Heart left ventricle (tissue), 13 donors: ENCODE results near the gene KIF26A.

Experiments
- POLR2A ChIP-seq, 2 donors: fragments of 450-650 bp; IDR thresholded peaks; one replicate each; pipeline ENCODE4 v1.6.1; 2017; ENCODE audit warnings: antibody characterized with exemption in 2 of 2, mild to moderate bottlenecking in 2 of 2, moderate library complexity in 2 of 2
- TF ChIP-seq, protein P1 (sequence below), 12 donors: fragments of 200-600 bp; sonication (generic) in 4 of 12; IDR thresholded peaks; one replicate each; pipeline versions ENCODE4 v1.5.0 to v1.8.0; 2018 to 2022; ENCODE audit warnings: antibody characterized with exemption in 12 of 12, mild to moderate bottlenecking in 5 of 12
- donor health status: ischemic (EF 13 %, LVEDD 7.1; RV severe dilation, severe dysfunction).
- donor health status: DM: no; HTN: yes; CAD: no.
- donor health status: DM: no; HTN: no; CAD: no.
- donor health status: ischemic (EF 25% LVEDD 6.9; RV normal size, moderate dysfunction).
- donor health status: ischemic (EF 25% LVEDD 5.7; RV mildly dilated, moderate dysfunction).
- donor health status: ischemic (EF 35%, LVEDD 5.7; RV mildly dilated, moderate dysfunction).
- donor health status: nonischemic (EF 11% LVEDD 7.7; RV severe dilation, severe dysfunction).
- donor health status: DM: yes; HTN: yes; CAD: no.
- donor health status: PGD.
- donor health status: ischemic (EF 29% LVEDD 5.4; RV normal size, mild dysfunction).
- donor health status: nonischemic (EF 23%, LVEDD 6.1; RV moderate dilation, normal function).

DNA sequence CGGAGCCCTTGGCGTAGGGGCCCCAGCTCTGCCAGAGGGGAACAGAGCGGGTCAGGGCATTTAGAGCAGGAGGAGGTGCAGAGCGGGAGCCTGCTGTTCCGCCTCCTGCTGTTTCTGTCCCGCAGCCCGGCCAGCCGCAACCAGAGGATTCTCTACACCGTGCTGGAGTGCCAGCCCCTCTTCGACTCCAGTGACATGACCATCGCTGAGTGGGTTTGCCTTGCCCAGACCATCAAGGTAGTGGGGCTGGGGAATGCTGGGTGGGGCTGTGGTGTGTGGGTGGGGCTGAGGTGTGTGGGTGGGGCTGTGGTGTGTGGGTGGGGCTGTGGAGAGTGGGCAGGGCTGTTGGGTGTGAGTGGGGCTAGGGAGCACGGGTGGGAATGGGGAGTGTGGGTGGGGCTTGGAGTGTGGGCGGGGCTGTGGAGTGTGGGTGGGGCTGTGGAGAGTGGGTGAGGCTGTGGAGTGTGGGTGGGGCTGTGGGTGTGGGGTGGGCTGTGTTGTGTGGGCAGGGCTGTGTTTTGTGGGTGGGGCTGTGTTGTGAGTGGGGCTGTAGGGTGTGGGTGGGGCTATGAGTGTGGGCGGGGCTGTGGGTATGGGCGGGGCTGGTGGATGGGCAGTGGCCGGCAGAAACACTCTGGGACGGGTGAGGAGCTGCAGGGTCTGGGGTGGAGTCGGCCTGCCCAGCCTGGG is 44.9 kb upstream of the KIF26A start:
- TF ChIP-seq, protein P1, sequence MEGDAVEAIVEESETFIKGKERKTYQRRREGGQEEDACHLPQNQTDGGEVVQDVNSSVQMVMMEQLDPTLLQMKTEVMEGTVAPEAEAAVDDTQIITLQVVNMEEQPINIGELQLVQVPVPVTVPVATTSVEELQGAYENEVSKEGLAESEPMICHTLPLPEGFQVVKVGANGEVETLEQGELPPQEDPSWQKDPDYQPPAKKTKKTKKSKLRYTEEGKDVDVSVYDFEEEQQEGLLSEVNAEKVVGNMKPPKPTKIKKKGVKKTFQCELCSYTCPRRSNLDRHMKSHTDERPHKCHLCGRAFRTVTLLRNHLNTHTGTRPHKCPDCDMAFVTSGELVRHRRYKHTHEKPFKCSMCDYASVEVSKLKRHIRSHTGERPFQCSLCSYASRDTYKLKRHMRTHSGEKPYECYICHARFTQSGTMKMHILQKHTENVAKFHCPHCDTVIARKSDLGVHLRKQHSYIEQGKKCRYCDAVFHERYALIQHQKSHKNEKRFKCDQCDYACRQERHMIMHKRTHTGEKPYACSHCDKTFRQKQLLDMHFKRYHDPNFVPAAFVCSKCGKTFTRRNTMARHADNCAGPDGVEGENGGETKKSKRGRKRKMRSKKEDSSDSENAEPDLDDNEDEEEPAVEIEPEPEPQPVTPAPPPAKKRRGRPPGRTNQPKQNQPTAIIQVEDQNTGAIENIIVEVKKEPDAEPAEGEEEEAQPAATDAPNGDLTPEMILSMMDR (IDR thresholded peaks at IDR 0.05), result no peak
- no peak for TF ChIP-seq POLR2A (IDR thresholded peaks at IDR 0.05)
